GM12872 (cell line): ENCODE results near the gene RAPGEF1.

Experiments used
- CTCF ChIP-seq: IDR thresholded peaks from 3 replicates; pipeline ENCODE4 v1.5.1; 2011; ENCODE audit warnings: low read depth, mild to moderate bottlenecking, low read length, moderate library complexity; ENCODE audit not compliant: insufficient read depth

Gene RAPGEF1

GRCh38 chr9:131594906-131595665 is 144.8 kb downstream of the RAPGEF1 start:
- TF ChIP-seq CTCF, result no peak

GRCh38 chr9:131593936-131594665 is 145.8 kb downstream of the RAPGEF1 start:
- TF ChIP-seq CTCF, result no peak

GRCh38 chr9:131593091-131593820 is 146.6 kb downstream of the RAPGEF1 start:
- no peak for TF ChIP-seq CTCF

- no peak for TF ChIP-seq CTCF
These were observed 148.0 kb downstream of the RAPGEF1 start for GRCh38 chr9:131591845-131592208.

GRCh38 chr9:131590907-131591844 is 148.7 kb downstream of the RAPGEF1 start:
- peak; percentile 86 for TF ChIP-seq CTCF

- no peak for TF ChIP-seq CTCF
These were observed 149.4 kb downstream of the RAPGEF1 start for GRCh38 chr9:131590449-131590848.

- no peak for TF ChIP-seq CTCF
These were observed 149.9 kb downstream of the RAPGEF1 start for GRCh38 chr9:131589993-131590392.
